GM19239 (cell line): ENCODE data around the gene THAP7.
A peak's percentile ranks its signal among the peaks of the same experiment; 100 is the strongest.
"Not testable (repeated sequence)": the region's sequence is repeated elsewhere in the genome, so short reads cannot be mapped to it uniquely, and the experiment has no call there.

Experiments used
- DNase-seq: peaks from one replicate; pipeline ENCODE4 v3.0.0; 2011; ENCODE audit warnings: low spot score; ENCODE audit not compliant: insufficient read length
- FAIRE-seq: peaks from 2 replicates; lab custom pipeline; 2011; peaks lifted over from hg19 to GRCh38; lab: Jason Lieb, UNC

Gene THAP7

GRCh38 chr22:21001601-21002325 lies at the start of gene THAP7:
Gene THAP7, minus strand, starts transcription at chr22:21002118. Its CDS starts 207 bp downstream, at chr22:21001911.
- FAIRE-seq (peak; percentile 89), DNase-seq (peak; percentile 92)

GRCh38 chr22:21051145-21051830 lies 49.4 kb upstream of the THAP7 start:
- DNase-seq (no peak), FAIRE-seq (no peak)

- DNase-seq, FAIRE-seq: not testable (repeated sequence)
Observed at GRCh38 chr22:21048965-21049364, 47.0 kb upstream of the THAP7 start.

DNA sequence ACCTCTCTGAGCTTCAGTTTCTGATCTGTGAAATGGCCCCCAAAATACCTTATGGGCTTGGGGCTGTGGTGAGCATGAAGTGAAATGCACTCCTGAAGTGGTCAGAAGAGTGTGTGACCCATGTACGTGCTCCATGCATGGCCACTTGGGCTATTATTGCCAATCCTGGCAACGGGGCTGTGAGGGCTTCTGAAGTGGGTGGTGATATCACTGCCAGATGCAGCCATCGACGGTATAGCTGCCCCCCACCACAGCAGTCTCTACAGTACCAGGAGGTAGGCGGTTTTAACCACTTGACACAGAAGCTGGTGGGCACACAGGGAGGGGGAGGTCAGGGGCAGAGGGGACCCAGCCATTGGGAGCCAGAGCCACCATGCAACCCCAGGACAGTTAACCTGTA lies 46.5 kb upstream of the THAP7 start:
- DNase-seq, FAIRE-seq: not testable (repeated sequence)

GRCh38 chr22:21047730-21048129 lies 45.8 kb upstream of the THAP7 start:
- no peak for FAIRE-seq
- no peak for DNase-seq

DNA sequence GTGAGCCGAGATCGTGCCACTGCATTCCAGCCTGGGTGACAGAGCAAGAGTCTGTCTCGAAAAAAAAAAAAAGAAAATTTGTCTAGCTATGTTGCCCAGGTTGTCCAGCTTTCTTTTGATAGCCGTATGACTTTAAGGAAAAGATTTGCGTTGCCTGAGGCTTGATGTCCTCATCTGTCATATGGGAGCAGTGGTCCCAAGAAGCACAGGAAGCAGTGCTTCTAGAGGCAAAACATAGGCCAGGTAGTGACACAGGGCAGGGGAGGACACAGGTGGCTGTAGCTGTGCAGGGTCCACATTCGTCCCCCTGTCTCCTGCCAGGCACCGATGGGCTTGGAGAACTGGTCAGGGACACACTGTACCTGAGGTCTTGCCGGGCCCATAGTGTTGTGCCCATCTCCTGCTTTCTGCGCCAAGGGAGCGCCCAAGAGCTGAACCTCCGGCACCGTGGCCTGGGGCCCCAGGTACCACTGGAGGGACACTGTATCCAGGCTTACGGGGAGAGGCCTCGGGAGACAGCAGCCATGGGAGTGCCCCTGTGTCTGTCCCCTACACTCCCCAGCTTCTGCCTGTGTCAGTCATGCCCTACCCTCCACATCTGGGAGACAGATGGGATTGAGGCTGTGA lies 45.2 kb upstream of the THAP7 start:
- FAIRE-seq (no peak), DNase-seq (no peak)

DNA sequence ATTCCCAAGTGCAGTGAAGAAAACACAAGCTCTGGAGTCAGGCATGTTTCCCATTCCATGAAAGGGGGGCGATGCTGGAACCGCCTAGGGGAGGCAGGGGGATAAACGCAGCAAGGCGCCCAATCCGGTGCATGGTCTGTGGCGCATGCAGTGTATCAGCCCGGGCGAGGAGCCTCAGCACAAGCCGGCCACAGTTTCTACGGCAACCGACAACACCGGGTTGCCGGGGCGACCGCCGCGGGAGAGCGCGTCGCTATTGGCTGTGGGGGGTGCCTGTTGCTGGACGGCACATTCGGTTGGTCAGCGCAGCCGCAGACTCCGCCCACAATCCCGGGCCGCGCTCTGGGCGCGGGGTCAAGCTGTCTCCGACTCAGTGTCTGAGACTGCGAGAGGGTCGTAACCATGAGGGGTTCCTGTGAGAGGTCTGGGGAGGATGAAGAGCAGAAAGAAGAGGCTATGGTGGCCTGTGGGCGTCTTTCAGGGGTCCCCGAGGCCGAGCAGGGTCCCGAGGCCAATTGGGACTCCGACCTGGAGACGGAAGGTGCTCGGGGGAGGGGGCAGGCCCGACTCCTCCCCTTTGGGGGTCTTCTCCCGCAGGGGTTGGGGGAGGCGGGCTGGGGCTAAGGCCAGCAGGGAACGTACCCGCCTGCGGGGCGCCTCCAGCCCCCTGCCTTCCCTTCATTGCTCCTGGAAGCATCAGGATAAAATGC lies 43.8 kb upstream of the THAP7 start, which contains the start of gene LRRC74B:
LRRC74B (plus strand) TSS at position 362 of the 710 bp plus-strand sequence; CDS start at position 403, 41 bp downstream.
- FAIRE-seq (peak; percentile 68), DNase-seq (peak; percentile 91)

GRCh38 chr22:21044931-21045584 lies 43.1 kb upstream of the THAP7 start:
- DNase-seq (no peak), FAIRE-seq (no peak)

- FAIRE-seq (no peak), DNase-seq (no peak)
Observed at GRCh38 chr22:21043860-21044535, 42.1 kb upstream of the THAP7 start.

GRCh38 chr22:21042978-21043859 lies 41.3 kb upstream of the THAP7 start:
- DNase-seq (no peak), FAIRE-seq (no peak)

DNA sequence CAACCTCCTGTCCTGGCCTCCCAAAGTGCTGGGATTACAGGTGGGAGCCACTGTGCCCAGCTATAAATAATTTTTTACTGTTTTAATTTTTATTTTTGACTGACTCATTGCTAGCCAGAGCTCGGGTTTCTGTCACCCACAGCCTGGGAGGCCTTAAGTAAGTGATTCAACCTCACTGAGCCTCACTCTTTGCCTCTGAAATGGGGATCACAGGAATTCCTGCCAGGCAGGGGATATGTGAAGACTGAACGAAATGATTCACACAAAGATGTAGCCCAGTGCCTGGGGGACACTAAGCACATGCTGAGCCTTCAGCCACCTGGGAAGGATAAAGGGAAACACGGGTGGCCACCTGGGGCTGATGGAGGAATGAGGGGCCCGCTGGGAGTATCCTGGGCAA lies 40.0 kb upstream of the THAP7 start:
- DNase-seq (no peak), FAIRE-seq (no peak)

DNA sequence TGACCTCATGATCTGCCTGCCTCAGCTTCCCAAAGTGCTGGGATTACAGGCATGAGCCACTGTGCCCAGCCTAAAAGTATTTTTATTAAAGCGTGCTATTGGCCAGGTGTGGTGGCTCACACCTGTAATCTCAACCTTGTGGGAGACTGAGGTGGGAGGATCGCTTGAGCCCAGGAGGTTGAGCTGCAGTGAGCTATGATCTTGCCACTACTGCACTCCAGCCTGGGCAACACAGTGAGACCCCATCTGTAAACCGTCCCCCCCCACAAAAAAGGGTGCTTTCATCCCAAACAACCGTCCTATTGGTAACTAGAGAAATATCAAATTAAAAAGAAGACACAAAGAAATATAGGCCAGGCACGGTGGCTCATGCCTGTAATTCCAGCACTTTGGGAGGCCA lies 37.2 kb upstream of the THAP7 start:
- FAIRE-seq, DNase-seq: not testable (repeated sequence)

GRCh38 chr22:21038405-21038804 lies 36.5 kb upstream of the THAP7 start:
- no peak for FAIRE-seq
- DNase-seq, result no peak

GRCh38 chr22:21034989-21035388 lies 33.1 kb upstream of the THAP7 start:
- FAIRE-seq (no peak), DNase-seq (no peak)

- FAIRE-seq (no peak), DNase-seq (no peak)
Observed at GRCh38 chr22:21033895-21034294, 32.0 kb upstream of the THAP7 start.

- DNase-seq (no peak), FAIRE-seq (no peak)
Observed at GRCh38 chr22:21032868-21033688, 31.2 kb upstream of the THAP7 start.

DNA sequence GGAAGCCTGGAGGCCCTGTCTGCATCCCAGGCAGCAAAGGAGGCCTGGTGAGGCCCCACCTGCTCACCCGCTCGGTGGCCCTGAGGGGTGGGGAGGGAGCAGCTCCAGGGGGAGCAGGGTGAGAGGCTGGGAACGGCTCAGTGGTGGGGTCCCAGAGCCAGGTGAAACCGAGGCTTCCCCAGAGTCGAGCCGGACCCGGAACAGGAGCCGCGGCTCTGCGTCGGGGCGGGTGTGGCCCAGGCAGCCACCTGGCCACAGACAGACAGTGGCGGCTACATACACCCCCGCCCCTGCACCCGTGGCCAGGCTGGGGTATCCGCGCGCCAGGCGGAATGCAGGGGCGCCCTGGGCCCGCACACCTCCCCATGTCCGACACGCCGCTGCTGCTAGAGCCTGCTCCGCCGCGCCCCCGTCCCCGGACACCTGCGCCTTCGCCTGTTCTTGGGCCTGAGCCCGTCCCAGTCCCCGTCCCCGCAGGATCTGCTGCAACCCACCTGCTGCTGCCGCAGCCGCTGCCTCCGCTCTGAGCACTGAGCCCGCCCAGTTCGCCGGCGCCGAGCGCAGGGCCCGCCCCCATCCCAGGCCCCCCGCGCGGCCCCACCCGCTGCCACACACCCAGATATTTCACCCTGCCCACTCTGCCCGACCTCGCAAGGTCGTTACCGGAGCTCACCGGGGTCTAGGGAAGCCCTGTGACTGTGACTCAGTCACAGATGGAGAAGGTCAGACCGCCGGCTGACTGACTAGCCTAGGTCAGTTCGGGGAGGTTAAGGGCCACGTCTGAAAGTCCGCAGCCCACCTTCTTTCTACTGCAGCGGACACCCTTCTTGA lies 30.3 kb upstream of the THAP7 start, which contains the start of gene SLC7A4:
SLC7A4 (minus strand) TSS at position 525 of the 831 bp plus-strand sequence. CDS start 749 bp downstream, outside the sequence.
- no peak for FAIRE-seq
- no peak for DNase-seq
